ENCODE measurements around the gene C1orf226. TPM values are rescaled to one million over a fixed set of nuclear protein-coding genes. Genes with fewer than 3 reads are reported as not detected.

The C1orf226 gene
- total and polyA plus RNA-seq, 9 of the 15 experiments (the other 6 are each of a cell fraction or from before 2014, with no cell fraction given), result 0.10 to 1.4 (median 0.47) TPM

GRCh38 chr1:162386292-162387225, 5.0 kb downstream of the C1orf226 start (continued):
- peak in 1 of 2 experiments; percentile 90; a peak in 2 of 3 replicates for TF ChIP-seq CBX3 (IDR thresholded peaks at IDR 0.05; ENCODE audit: borderline replicate concordance in 1 of 2, low read length in 2 of 2)
- TF ChIP-seq TAF1 (IDR thresholded peaks at IDR 0.05; ENCODE audit: control insufficient read depth, extremely low read depth, insufficient read depth, low read length, severe bottlenecking), result peak; percentile 55
- TF ChIP-seq HDAC6 (IDR thresholded peaks at IDR 0.05; ENCODE audit: low read depth, low read length), result no peak
- no peak for TF ChIP-seq SAFB (IDR thresholded peaks at IDR 0.05; ENCODE audit: borderline replicate concordance, low read depth, low read length)
- TF ChIP-seq CBX2 (IDR thresholded peaks at IDR 0.05; ENCODE audit: insufficient read depth, low read length, poor library complexity, severe bottlenecking), result no peak
- TF ChIP-seq FOXJ2 (tag; IDR thresholded peaks at IDR 0.05), result no peak
- TF ChIP-seq RBM22 (IDR thresholded peaks at IDR 0.05; ENCODE audit: low read depth, low read length, poor library complexity, severe bottlenecking), result no peak
- TF ChIP-seq C11orf30 (IDR thresholded peaks at IDR 0.05; ENCODE audit: low read depth), result 0 out of 2 replicates have a peak, but pooled peaks have one; percentile 12
- no peak for TF ChIP-seq RBM34 (IDR thresholded peaks at IDR 0.05; ENCODE audit: borderline replicate concordance, insufficient read depth, low read length)
- no peak for TF ChIP-seq SUPT5H (IDR thresholded peaks at IDR 0.05)
- TF ChIP-seq, protein P1, sequence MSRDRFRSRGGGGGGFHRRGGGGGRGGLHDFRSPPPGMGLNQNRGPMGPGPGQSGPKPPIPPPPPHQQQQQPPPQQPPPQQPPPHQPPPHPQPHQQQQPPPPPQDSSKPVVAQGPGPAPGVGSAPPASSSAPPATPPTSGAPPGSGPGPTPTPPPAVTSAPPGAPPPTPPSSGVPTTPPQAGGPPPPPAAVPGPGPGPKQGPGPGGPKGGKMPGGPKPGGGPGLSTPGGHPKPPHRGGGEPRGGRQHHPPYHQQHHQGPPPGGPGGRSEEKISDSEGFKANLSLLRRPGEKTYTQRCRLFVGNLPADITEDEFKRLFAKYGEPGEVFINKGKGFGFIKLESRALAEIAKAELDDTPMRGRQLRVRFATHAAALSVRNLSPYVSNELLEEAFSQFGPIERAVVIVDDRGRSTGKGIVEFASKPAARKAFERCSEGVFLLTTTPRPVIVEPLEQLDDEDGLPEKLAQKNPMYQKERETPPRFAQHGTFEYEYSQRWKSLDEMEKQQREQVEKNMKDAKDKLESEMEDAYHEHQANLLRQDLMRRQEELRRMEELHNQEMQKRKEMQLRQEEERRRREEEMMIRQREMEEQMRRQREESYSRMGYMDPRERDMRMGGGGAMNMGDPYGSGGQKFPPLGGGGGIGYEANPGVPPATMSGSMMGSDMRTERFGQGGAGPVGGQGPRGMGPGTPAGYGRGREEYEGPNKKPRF (IDR thresholded peaks at IDR 0.05; ENCODE audit: low read depth, low read length), result no peak
- peak in 1 of 2 experiments; percentile 57; a peak in 1 of 4 replicates for TF ChIP-seq MAZ (CRISPR knock-in tag; conservative IDR thresholded peaks at IDR 0.05 in 1 of 2, IDR thresholded peaks at IDR 0.05 in 1 of 2)
- TF ChIP-seq ASH1L (IDR thresholded peaks at IDR 0.05; ENCODE audit: borderline replicate concordance, low read depth, partially characterized antibody), result no peak
- TF ChIP-seq FIP1L1 (IDR thresholded peaks at IDR 0.05; ENCODE audit: low read depth, low read length, poor library complexity, severe bottlenecking), result no peak
- TF ChIP-seq BRD4 (IDR thresholded peaks at IDR 0.05), result no peak
- no peak for TF ChIP-seq PHB (CRISPR knock-in tag; IDR thresholded peaks at IDR 0.05)
- peak; percentile 34; the same call in 1 of the 2 replicates for TF ChIP-seq ZBTB7A (IDR thresholded peaks at IDR 0.05; ENCODE audit: borderline replicate concordance, control insufficient read depth, low read depth, low read length)
- peak; percentile 32 for TF ChIP-seq BRD9 (IDR thresholded peaks at IDR 0.05; ENCODE audit: low read depth, partially characterized antibody)
- TF ChIP-seq XRCC4 (IDR thresholded peaks at IDR 0.05; ENCODE audit: extremely low read depth, insufficient read depth, insufficient read length), result no peak
- no peak for TF ChIP-seq HNRNPLL (IDR thresholded peaks at IDR 0.05; ENCODE audit: low read depth, low read length, poor library complexity, severe bottlenecking)
- TF ChIP-seq GTF2E2 (tag; IDR thresholded peaks at IDR 0.05), result no peak
- TF ChIP-seq, protein P2, sequence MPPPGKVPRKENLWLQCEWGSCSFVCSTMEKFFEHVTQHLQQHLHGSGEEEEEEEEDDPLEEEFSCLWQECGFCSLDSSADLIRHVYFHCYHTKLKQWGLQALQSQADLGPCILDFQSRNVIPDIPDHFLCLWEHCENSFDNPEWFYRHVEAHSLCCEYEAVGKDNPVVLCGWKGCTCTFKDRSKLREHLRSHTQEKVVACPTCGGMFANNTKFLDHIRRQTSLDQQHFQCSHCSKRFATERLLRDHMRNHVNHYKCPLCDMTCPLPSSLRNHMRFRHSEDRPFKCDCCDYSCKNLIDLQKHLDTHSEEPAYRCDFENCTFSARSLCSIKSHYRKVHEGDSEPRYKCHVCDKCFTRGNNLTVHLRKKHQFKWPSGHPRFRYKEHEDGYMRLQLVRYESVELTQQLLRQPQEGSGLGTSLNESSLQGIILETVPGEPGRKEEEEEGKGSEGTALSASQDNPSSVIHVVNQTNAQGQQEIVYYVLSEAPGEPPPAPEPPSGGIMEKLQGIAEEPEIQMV (tag; conservative IDR thresholded peaks at IDR 0.05; ENCODE audit: low read depth), result no peak
